Liver (tissue), 9 donors: ENCODE measurements around the gene SDHB. TPM values are rescaled to one million over a fixed set of nuclear protein-coding genes. Genes with fewer than 3 reads are reported as not detected.

Source experiments
- DNase-seq: peaks from one replicate; pipeline ENCODE4 v3.0.0-alpha.2; 2017; ENCODE audit warnings: low spot score
- H3K27ac ChIP-seq, 2 donors: one replicate each; pipeline ENCODE4 v1.7.0; 2013; ENCODE audit warnings: inconsistent platforms in 2 of 2, low read length in 2 of 2, control low read depth in 1 of 2, low read depth in 1 of 2, mild to moderate bottlenecking in 1 of 2
- H3K27me3 ChIP-seq, 4 donors: one replicate each; pipeline versions ENCODE4 v1.6.1 to v1.7.0; 2013; ENCODE audit warnings: low read length in 3 of 4, inconsistent platforms in 1 of 4, mild to moderate bottlenecking in 1 of 4, moderate library complexity in 1 of 4; ENCODE audit not compliant: control insufficient read depth in 4 of 4, insufficient read depth in 4 of 4
- H3K36me3 ChIP-seq, 4 donors: one replicate each; pipeline versions ENCODE4 v1.6.1 to v1.7.0; 2013; ENCODE audit warnings: low read length in 3 of 4, mild to moderate bottlenecking in 3 of 4, low read depth in 1 of 4, moderate library complexity in 1 of 4; ENCODE audit not compliant: control insufficient read depth in 4 of 4, insufficient read depth in 3 of 4
- H3K4me1 ChIP-seq, 4 donors: one replicate each; pipeline versions ENCODE4 v1.6.1 to v1.7.0; 2013; ENCODE audit warnings: low read length in 3 of 4, mild to moderate bottlenecking in 3 of 4, moderate library complexity in 1 of 4; ENCODE audit not compliant: control insufficient read depth in 4 of 4, insufficient read depth in 4 of 4
- H3K4me3 ChIP-seq, 3 donors: one replicate each; pipeline versions ENCODE4 v1.6.1 to v1.7.0; 2013; ENCODE audit warnings: low read length in 3 of 3, control low read depth in 1 of 3, low read depth in 1 of 3, mild to moderate bottlenecking in 1 of 3
- H3K9ac ChIP-seq, 2 donors: one replicate each; pipeline ENCODE4 v1.7.0; 2013; ENCODE audit warnings: low read length in 2 of 2, mild to moderate bottlenecking in 2 of 2, moderate library complexity in 2 of 2, control low read depth in 1 of 2, low read depth in 1 of 2
- H3K9me3 ChIP-seq, 4 donors: one replicate each; pipeline versions ENCODE4 v1.6.1 to v1.7.0; 2013; ENCODE audit warnings: low read length in 3 of 4; ENCODE audit not compliant: control insufficient read depth in 4 of 4
- ATF3 ChIP-seq: IDR thresholded peaks from 2 replicates; pipeline ENCODE4 v1.6.1; 2016; ENCODE audit warnings: antibody characterized with exemption
- CTCF ChIP-seq: fragments of 150-350 bp; IDR thresholded peaks from 2 replicates; pipeline ENCODE4 v1.5.1; 2017; ENCODE audit warnings: improper control_type of control experiment, low read depth, low read length; ENCODE audit not compliant: missing input control
- EGR1 ChIP-seq, 2 donors: IDR thresholded peaks; 2 replicates each; pipeline ENCODE4 v1.6.1; 2016 to 2018; ENCODE audit warnings: antibody characterized with exemption in 2 of 2, low read depth in 2 of 2
- FOXA1 ChIP-seq: IDR thresholded peaks from 2 replicates; pipeline ENCODE4 v1.6.1; 2016; ENCODE audit warnings: antibody characterized with exemption
- FOXA2 ChIP-seq: IDR thresholded peaks from 2 replicates; pipeline ENCODE4 v1.6.1; 2016; ENCODE audit warnings: antibody characterized with exemption
- GABPA ChIP-seq, 2 donors: IDR thresholded peaks in 1 of 2; conservative IDR thresholded peaks in 1 of 2; 2 replicates each; pipeline ENCODE4 v1.6.1; 2016; ENCODE audit warnings: antibody characterized with exemption in 2 of 2, mild to moderate bottlenecking in 1 of 2, moderate library complexity in 1 of 2
- HNF4A ChIP-seq, 2 donors: conservative IDR thresholded peaks; 2 replicates each; pipeline ENCODE4 v1.6.1; 2016; ENCODE audit warnings: antibody characterized with exemption in 2 of 2, mild to moderate bottlenecking in 2 of 2
- HNF4G ChIP-seq: IDR thresholded peaks from 2 replicates; pipeline ENCODE4 v1.6.1; 2016; ENCODE audit warnings: antibody characterized with exemption
- JUND ChIP-seq, 2 donors: IDR thresholded peaks; 2 replicates each; pipeline ENCODE4 v1.6.1; 2016; ENCODE audit warnings: antibody characterized with exemption in 2 of 2
- MAX ChIP-seq: IDR thresholded peaks from 2 replicates; pipeline ENCODE4 v1.6.1; 2016; ENCODE audit warnings: antibody characterized with exemption
- NR2F2 ChIP-seq: IDR thresholded peaks from 2 replicates; pipeline ENCODE4 v1.6.1; 2016; ENCODE audit warnings: antibody characterized with exemption
- RAD21 ChIP-seq, 2 donors: IDR thresholded peaks; 2 replicates each; pipeline ENCODE4 v1.6.1; 2016; ENCODE audit warnings: antibody characterized with exemption in 2 of 2, mild to moderate bottlenecking in 2 of 2
- REST ChIP-seq: IDR thresholded peaks from 2 replicates; pipeline ENCODE4 v1.6.1; 2016; ENCODE audit warnings: antibody characterized with exemption, mild to moderate bottlenecking
- RXRA ChIP-seq, 2 donors: IDR thresholded peaks; 2 replicates each; pipeline ENCODE4 v1.6.1; 2017 to 2018; ENCODE audit warnings: antibody characterized with exemption in 2 of 2, mild to moderate bottlenecking in 1 of 2
- SP1 ChIP-seq: IDR thresholded peaks from 2 replicates; pipeline ENCODE4 v1.6.1; 2018; ENCODE audit warnings: antibody characterized with exemption, mild to moderate bottlenecking
- TAF1 ChIP-seq: conservative IDR thresholded peaks from 2 replicates; pipeline ENCODE4 v1.6.1; 2016; ENCODE audit warnings: antibody characterized with exemption, mild to moderate bottlenecking
- YY1 ChIP-seq: IDR thresholded peaks from 2 replicates; pipeline ENCODE4 v1.6.1; 2016; ENCODE audit warnings: antibody characterized with exemption, mild to moderate bottlenecking
- ZBTB33 ChIP-seq: IDR thresholded peaks from 2 replicates; pipeline ENCODE4 v1.6.1; 2016; ENCODE audit warnings: antibody characterized with exemption
- WGBS: extraction: QIAGEN DNeasy Blood & Tissue Kit; methylation state at CpG from one replicate; pipeline ENCODE4 v1.1.7; 2013; 5-methylcytosine and 5-hydroxymethylcytosine counted together
- polyA plus RNA-seq, 2 donors: library from polyadenylated mRNA; stranded (reverse) in 1 of 2; unstranded in 1 of 2; fragments of 200-250 nt in 1 of 2; fragments of >200 nt in 1 of 2; fragmentation: Nextera tagmentation in 1 of 2; extraction: Ambion mirVana in 1 of 2; gene quantifications; one replicate each; pipeline versions ENCODE4 v1.2.1 to v1.2.3, GENCODE V29; 2013 to 2015
- total RNA-seq, 2 donors: library from RNA; depleted of rRNA; stranded (reverse); fragments of >200 nt; gene quantifications; one replicate each; pipeline ENCODE4 v1.2.3, GENCODE V29; 2014
- donor health status: healthy.
- donor health status: healthy.
- donor health status: healthy.
- donor health status: healthy.
- donor health status: healthy.

The SDHB gene
- total and polyA plus RNA-seq, 4 donors, result 73.9 to 279 (median 172) TPM

- no peak for DNase-seq
- TF ChIP-seq REST (no peak), EGR1 (IDR thresholded peaks at IDR 0.05; ENCODE audit: low read depth in 2 of 2) (no peak), NR2F2 (no peak), ATF3 (no peak), TAF1 (no peak), FOXA1 (no peak)
- Histone ChIP-seq H3K36me3 (peaks cover 0 to 22% (median 8%) of the 10 kb centered on the region in 4 donors), H3K4me3 (no peak overlapping the region), H3K27ac (no peak overlapping the region), H3K9ac (no peak overlapping the region), H3K4me1 (no peaks in the 10 kb centered on the region), H3K9me3 (no peaks in the 10 kb centered on the region), H3K27me3 (no peaks in the 10 kb centered on the region)
- WGBS, result 91% methylated on average over 19 of the region's 19 CpGs
Observed at GRCh38 chr1:16986113-16986512, 67.7 kb downstream of the SDHB start.

GRCh38 chr1:16984717-16985116 lies 69.1 kb downstream of the SDHB start:
- peaks cover 0 to 4% (median 0%) of the 10 kb centered on the region in 4 donors for H3K4me1 ChIP-seq
- TF ChIP-seq JUND (IDR thresholded peaks at IDR 0.05), result no peak
- no peak for TF ChIP-seq FOXA2
- no peak for TF ChIP-seq SP1
- TF ChIP-seq ATF3, result no peak
- TF ChIP-seq HNF4G, result no peak
- TF ChIP-seq HNF4A (conservative IDR thresholded peaks at IDR 0.05), result no peak
- no peak for TF ChIP-seq RXRA (IDR thresholded peaks at IDR 0.05)
- no peak for TF ChIP-seq REST
- TF ChIP-seq MAX, result no peak
- TF ChIP-seq FOXA1, result no peak
- TF ChIP-seq YY1, result no peak
- no peak for TF ChIP-seq GABPA (IDR thresholded peaks at IDR 0.05 in 1 of 2, conservative IDR thresholded peaks at IDR 0.05 in 1 of 2)
- TF ChIP-seq TAF1, result no peak
- no peak for TF ChIP-seq NR2F2
- no peak for TF ChIP-seq EGR1 (IDR thresholded peaks at IDR 0.05; ENCODE audit: low read depth in 2 of 2)
- TF ChIP-seq RAD21 (IDR thresholded peaks at IDR 0.05), result no peak
- no peak for TF ChIP-seq ZBTB33
- no peak for TF ChIP-seq CTCF
- no peak overlapping the region for H3K4me3 ChIP-seq
- DNase-seq, result no peak
- WGBS, result 68% methylated on average over 7 of the region's 7 CpGs
- peaks cover 0 to 18% (median 7%) of the 10 kb centered on the region in 4 donors for H3K36me3 ChIP-seq
- H3K9ac ChIP-seq, result no peak overlapping the region
- no peak overlapping the region for H3K27ac ChIP-seq
- H3K9me3 ChIP-seq, result no peaks in the 10 kb centered on the region
- peaks cover 0 to 2% (median 0%) of the 10 kb centered on the region in 4 donors for H3K27me3 ChIP-seq
